Common myeloid progenitor, CD34-positive (primary cell): ENCODE data around the gene PDLIM3.
A peak's percentile ranks its signal among the peaks of the same experiment; 100 is the strongest.
"Not testable (repeated sequence)": the region's sequence is repeated elsewhere in the genome, so short reads cannot be mapped to it uniquely, and the experiment has no call there.

Experiments used
- CTCF ChIA-PET: fragments of 350-600 bp; sonication (Branson Sonifier 250); formaldehyde crosslinking; loops from one replicate; lab custom pipeline; 2021; ENCODE audit warnings: antibody characterized with exemption; lab: Charles Lee
- POLR2A ChIA-PET: fragments of 350-600 bp; sonication (Branson Sonifier 250); formaldehyde crosslinking; loops from one replicate; lab custom pipeline; 2021; ENCODE audit warnings: antibody characterized with exemption; lab: Charles Lee
- DNase-seq, 3 donors: peaks; one replicate each; pipeline versions ENCODE4 v3.0.0 to v3.0.0-alpha.2; 2013
- H3K27ac ChIP-seq, 2 experiments: 1 replicate in 1 of 2; 2 replicates in 1 of 2; pipeline ENCODE4 v1.7.0; 2013; ENCODE audit warnings: inconsistent platforms in 2 of 2, low read length in 2 of 2, mild to moderate bottlenecking in 2 of 2, low read depth in 1 of 2, moderate library complexity in 1 of 2; ENCODE audit not compliant: severe bottlenecking in 2 of 2, insufficient read depth in 1 of 2, poor library complexity in 1 of 2
- H3K27me3 ChIP-seq, 5 experiments: replicated peaks in 2 of 5; 1 replicate in 3 of 5; 2 replicates in 2 of 5; pipeline versions ENCODE4 v1.6.1 to v1.7.0; 2013; ENCODE audit warnings: low read length in 4 of 5, mild to moderate bottlenecking in 2 of 5, moderate library complexity in 2 of 5, inconsistent platforms in 1 of 5; ENCODE audit not compliant: insufficient read depth in 5 of 5, control insufficient read depth in 4 of 5
- H3K36me3 ChIP-seq, 4 experiments: 1 replicate in 2 of 4; 2 replicates in 2 of 4; pipeline versions ENCODE4 v1.6.1 to v1.7.0; 2013; ENCODE audit warnings: low read length in 3 of 4, control low read depth in 1 of 4, mild to moderate bottlenecking in 1 of 4; ENCODE audit not compliant: control insufficient read depth in 4 of 4, insufficient read depth in 4 of 4
- H3K4me1 ChIP-seq, 4 experiments: 1 replicate in 3 of 4; 2 replicates in 1 of 4; pipeline versions ENCODE4 v1.6.1 to v1.7.1; 2013; ENCODE audit warnings: low read length in 3 of 4, mild to moderate bottlenecking in 3 of 4, control low read depth in 1 of 4, inconsistent platforms in 1 of 4, moderate library complexity in 1 of 4; ENCODE audit not compliant: control insufficient read depth in 4 of 4, insufficient read depth in 4 of 4; ENCODE audit errors: control extremely low read depth in 1 of 4
- H3K4me3 ChIP-seq, 7 experiments: 1 replicate in 4 of 7; 2 replicates in 3 of 7; pipeline versions ENCODE4 v1.5.1 to v1.7.0; 2013; ENCODE audit warnings: mild to moderate bottlenecking in 7 of 7, low read length in 6 of 7, moderate library complexity in 6 of 7, inconsistent platforms in 2 of 7, low read depth in 2 of 7, control low read depth in 1 of 7; ENCODE audit not compliant: insufficient read depth in 4 of 7, control insufficient read depth in 1 of 7; ENCODE audit errors: extremely low read depth in 1 of 7
- H3K9me3 ChIP-seq, 5 experiments: 1 replicate in 4 of 5; 2 replicates in 1 of 5; pipeline versions ENCODE4 v1.6.1 to v1.7.1; 2013; ENCODE audit warnings: low read length in 4 of 5, mild to moderate bottlenecking in 2 of 5, inconsistent platforms in 1 of 5, low read depth in 1 of 5, moderate library complexity in 1 of 5; ENCODE audit not compliant: control insufficient read depth in 4 of 5, insufficient read depth in 2 of 5; ENCODE audit errors: control extremely low read depth in 1 of 5
- WGBS: methylation state at CpG from one replicate; pipeline ENCODE4 v1.1.5; 2013; ENCODE audit not compliant: insufficient coverage; 5-methylcytosine and 5-hydroxymethylcytosine counted together

Gene PDLIM3

GRCh38 chr4:185514182-185514697 is 21.1 kb downstream of the PDLIM3 start:
- Histone ChIP-seq H3K4me3 (no peak overlapping the region), H3K4me1 (peaks cover 3 to 11% (median 5%) of the 10 kb centered on the region in 4 experiments), H3K27ac (no peak overlapping the region), H3K36me3 (no peaks in the 10 kb centered on the region), H3K27me3 (peaks cover 23 to 89% (median 44%) of the 10 kb centered on the region in 5 experiments), H3K9me3 (no peaks in the 10 kb centered on the region)
- CTCF ChIA-PET = interaction anchor here (1.5 to 3.2 kb wide), 5 partner anchors 13 to 83 kb away, joined by 4 to 13 read pairs (median 5); no protein-coding TSS in a partner anchor
- POLR2A ChIA-PET = no interaction called here
- no peak for DNase-seq
- WGBS = 84% methylated on average over 14 of the region's 17 CpGs

- ChIA-PET CTCF (interaction anchor here (1.5 to 1.8 kb wide), 4 partner anchors 14 to 84 kb away, joined by 4 to 8 read pairs (median 5); no protein-coding TSS in a partner anchor), POLR2A (no interaction called here)
- Histone ChIP-seq H3K9me3 (no peaks in the 10 kb centered on the region), H3K36me3 (no peaks in the 10 kb centered on the region), H3K4me1 (peaks cover 3 to 11% (median 5%) of the 10 kb centered on the region in 4 experiments), H3K27me3 (peaks cover 23 to 89% (median 45%) of the 10 kb centered on the region in 5 experiments), H3K27ac (no peak overlapping the region), H3K4me3 (peak overlapping the region in 1 of 7 experiments; percentile 17)
- WGBS = 4% methylated on average over 4 of the region's 10 CpGs
- DNase-seq = peak; percentile 90 to 96 (median 96)
These were observed 21.7 kb downstream of the PDLIM3 start for GRCh38 chr4:185513489-185514181.

- Histone ChIP-seq H3K4me3 (no peak overlapping the region), H3K9me3 (no peaks in the 10 kb centered on the region), H3K27me3 (peaks cover 23 to 90% (median 45%) of the 10 kb centered on the region in 5 experiments), H3K27ac (no peak overlapping the region), H3K4me1 (peaks cover 3 to 11% (median 5%) of the 10 kb centered on the region in 4 experiments), H3K36me3 (no peaks in the 10 kb centered on the region)
- ChIA-PET CTCF (interaction anchor here (0.6 to 1.6 kb wide), 2 partner anchors 15 to 40 kb away, joined by 3 to 5 read pairs; no protein-coding TSS in a partner anchor), POLR2A (no interaction called here)
- no peak for DNase-seq
- 53% methylated on average over 3 of the region's 3 CpGs for whole genome bisulfite sequencing
These were observed 22.8 kb downstream of the PDLIM3 start for GRCh38 chr4:185512516-185512915.

GRCh38 chr4:185511243-185511642 is 24.1 kb downstream of the PDLIM3 start:
- H3K4me3 ChIP-seq, H3K9me3 ChIP-seq, H3K27ac ChIP-seq, H3K36me3 ChIP-seq, CTCF ChIA-PET: not testable (repeated sequence)
- Histone ChIP-seq H3K4me1 (peaks cover 3 to 11% (median 5%) of the 10 kb centered on the region in 4 experiments), H3K27me3 (peaks cover 18 to 91% (median 47%) of the 10 kb centered on the region in 5 experiments)
- DNase-seq = peak in 2 of 3 donors; percentile 25 to 26
- 43% methylated on average over 2 of the region's 2 CpGs for WGBS
- POLR2A ChIA-PET = interaction anchor here (0.7 kb wide), 1 partner anchor 479 kb away, joined by 4 read pairs; no protein-coding TSS in a partner anchor

- ChIA-PET POLR2A (interaction anchor here (0.7 kb wide), 1 partner anchor 478 kb away, joined by 4 read pairs; no protein-coding TSS in a partner anchor), CTCF (no interaction called here)
- H3K27ac ChIP-seq = no peak overlapping the region
- H3K4me3 ChIP-seq = no peak overlapping the region
- DNase-seq = no peak
- H3K36me3 ChIP-seq = no peaks in the 10 kb centered on the region
- no peaks in the 10 kb centered on the region for H3K9me3 ChIP-seq
- H3K4me1 ChIP-seq = peaks cover 3 to 11% (median 5%) of the 10 kb centered on the region in 4 experiments
- 87% methylated on average over 4 of the region's 5 CpGs for WGBS
- peaks cover 18 to 94% (median 50%) of the 10 kb centered on the region in 5 experiments for H3K27me3 ChIP-seq
These were observed 24.5 kb downstream of the PDLIM3 start for GRCh38 chr4:185510806-185511205.

GRCh38 chr4:185508181-185508580 is 27.1 kb downstream of the PDLIM3 start:
- Histone ChIP-seq H3K27me3 (peaks cover 12 to 96% (median 50%) of the 10 kb centered on the region in 5 experiments), H3K27ac (no peak overlapping the region), H3K9me3 (peaks cover 0 to under 1% (median 0%) of the 10 kb centered on the region in 5 experiments), H3K36me3 (no peaks in the 10 kb centered on the region), H3K4me3 (no peak overlapping the region), H3K4me1 (peaks cover 0 to 5% (median 0%) of the 10 kb centered on the region in 4 experiments)
- CTCF ChIA-PET = no interaction called here
- DNase-seq = no peak
- POLR2A ChIA-PET = no interaction called here
- WGBS = 81% methylated on average over 4 of the region's 4 CpGs

GRCh38 chr4:185506422-185506821 is 28.9 kb downstream of the PDLIM3 start:
- POLR2A ChIA-PET = no interaction called here
- 87% methylated on average over 18 of the region's 20 CpGs for WGBS
- no peak overlapping the region for H3K27ac ChIP-seq

More at GRCh38 chr4:185506422-185506821, 28.9 kb downstream of the PDLIM3 start:
- no peaks in the 10 kb centered on the region for H3K4me1 ChIP-seq
- CTCF ChIA-PET = no interaction called here
- no peak for DNase-seq
- peaks cover 0 to 15% (median 7%) of the 10 kb centered on the region in 5 experiments for H3K9me3 ChIP-seq
- no peaks in the 10 kb centered on the region for H3K36me3 ChIP-seq
- H3K4me3 ChIP-seq = no peak overlapping the region
- H3K27me3 ChIP-seq = peaks cover 12 to 93% (median 51%) of the 10 kb centered on the region in 5 experiments
